ENCODE data around the gene DDX5. TPM values are rescaled to one million over a fixed set of nuclear protein-coding genes. Genes with fewer than 3 reads are reported as not detected.

Gene DDX5
- total and polyA plus RNA-seq, 2 of the 4 experiments (the other 2 are of a cell fraction) = 253 to 781 TPM

DNA sequence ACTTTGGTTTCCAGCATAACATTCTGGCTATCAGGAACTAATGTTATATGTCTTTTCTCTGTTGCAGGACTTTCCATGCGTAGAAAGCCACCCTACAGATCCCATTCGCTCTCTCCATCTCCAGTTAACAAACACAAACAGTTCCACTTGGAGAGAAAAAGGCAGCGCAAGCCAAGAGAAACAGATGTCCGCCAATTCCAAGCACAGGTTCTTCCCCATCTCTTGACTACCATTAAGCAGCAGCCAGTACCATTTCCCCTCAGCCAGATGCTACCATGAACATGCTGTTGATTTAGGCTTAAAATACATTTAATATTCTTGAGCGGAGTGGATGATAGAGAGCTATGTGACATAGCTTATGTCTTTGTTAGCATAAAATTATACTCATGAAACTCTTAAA lies 23.1 kb upstream of the DDX5 start:
- ChIA-PET POLR2A (ENCODE audit: unreplicated experiment) (no interaction called here), CTCF (no interaction called here)
- H3K27ac ChIP-seq (ENCODE audit: insufficient read depth, low read length) = no peak overlapping the region
- DNase-seq (no peak), ATAC-seq (ENCODE audit: low read depth) (no peak)
- H3K4me3 ChIP-seq (ENCODE audit: insufficient read depth, low read depth, low read length) = no peak overlapping the region
- TF ChIP-seq RAD21 (IDR thresholded peaks at IDR 0.05; ENCODE audit: low read length) = no peak
- TF ChIP-seq, protein P1, sequence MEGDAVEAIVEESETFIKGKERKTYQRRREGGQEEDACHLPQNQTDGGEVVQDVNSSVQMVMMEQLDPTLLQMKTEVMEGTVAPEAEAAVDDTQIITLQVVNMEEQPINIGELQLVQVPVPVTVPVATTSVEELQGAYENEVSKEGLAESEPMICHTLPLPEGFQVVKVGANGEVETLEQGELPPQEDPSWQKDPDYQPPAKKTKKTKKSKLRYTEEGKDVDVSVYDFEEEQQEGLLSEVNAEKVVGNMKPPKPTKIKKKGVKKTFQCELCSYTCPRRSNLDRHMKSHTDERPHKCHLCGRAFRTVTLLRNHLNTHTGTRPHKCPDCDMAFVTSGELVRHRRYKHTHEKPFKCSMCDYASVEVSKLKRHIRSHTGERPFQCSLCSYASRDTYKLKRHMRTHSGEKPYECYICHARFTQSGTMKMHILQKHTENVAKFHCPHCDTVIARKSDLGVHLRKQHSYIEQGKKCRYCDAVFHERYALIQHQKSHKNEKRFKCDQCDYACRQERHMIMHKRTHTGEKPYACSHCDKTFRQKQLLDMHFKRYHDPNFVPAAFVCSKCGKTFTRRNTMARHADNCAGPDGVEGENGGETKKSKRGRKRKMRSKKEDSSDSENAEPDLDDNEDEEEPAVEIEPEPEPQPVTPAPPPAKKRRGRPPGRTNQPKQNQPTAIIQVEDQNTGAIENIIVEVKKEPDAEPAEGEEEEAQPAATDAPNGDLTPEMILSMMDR (conservative IDR thresholded peaks at IDR 0.05; ENCODE audit: low read depth, low read length) = no peak
- no peak for TF ChIP-seq FOS (IDR thresholded peaks at IDR 0.05; ENCODE audit: low read depth, low read length)
- no peak for TF ChIP-seq MAFK (IDR thresholded peaks at IDR 0.05; ENCODE audit: low read depth, low read length)
- TF ChIP-seq RFX5 (IDR thresholded peaks at IDR 0.05; ENCODE audit: low read depth, low read length) = no peak
- no peak for TF ChIP-seq NFE2L2 (IDR thresholded peaks at IDR 0.05; ENCODE audit: low read depth, low read length)
- H3K27me3 ChIP-seq (ENCODE audit: control insufficient read depth, insufficient read depth, low read length) = no peaks in the 10 kb centered on the region
- peaks cover 32% of the 10 kb centered on the region for H4K20me1 ChIP-seq (ENCODE audit: insufficient read depth, low read length)
- no peak overlapping the region for H3K14ac ChIP-seq (replicated peaks; ENCODE audit: low read depth, low read length)
- no peak overlapping the region for H2BK15ac ChIP-seq (ENCODE audit: low read depth, low read length)
- BruUV-seq (replicated peaks) = no TSS peak
- no peaks in the 10 kb centered on the region for H3K4me1 ChIP-seq (ENCODE audit: control insufficient read depth, insufficient read depth, low read length)
- dilution Hi-C loops (cut with HindIII; ENCODE audit: low sequenced_read_pairs, unreplicated experiment) = no loop called here
- no peak overlapping the region for H2BK5ac ChIP-seq (ENCODE audit: low read depth, low read length, poor library complexity, severe bottlenecking)
- no peak overlapping the region for H3K23ac ChIP-seq (ENCODE audit: low read depth, low read length)
- no peak overlapping the region for H2AK9ac ChIP-seq (replicated peaks; ENCODE audit: low read depth, low read length, poor library complexity)
- no peak overlapping the region for H3K18ac ChIP-seq (ENCODE audit: low read depth, low read length)
- no peak overlapping the region for H2BK20ac ChIP-seq (ENCODE audit: low read depth, low read length)
- peaks cover 40% of the 10 kb centered on the region for H3K36me3 ChIP-seq (ENCODE audit: control insufficient read depth, insufficient read depth, low read length)
- no peak overlapping the region for H3K9ac ChIP-seq (ENCODE audit: low read depth, low read length)
- no peak overlapping the region for H2AK5ac ChIP-seq (ENCODE audit: low read depth, low read length)
- no peak overlapping the region for H3K4me2 ChIP-seq (ENCODE audit: low read depth, low read length)
- no peak overlapping the region for H3K4ac ChIP-seq (ENCODE audit: low read depth, low read length)
- H2AFZ ChIP-seq (replicated peaks; ENCODE audit: low read length, poor library complexity) = no peak overlapping the region
- 100% methylated on average over 2 of the region's 5 CpGs; no CpG with 5 or more reads in 1 of the 2 experiments for WGBS, 2 experiments (ENCODE audit: extremely low coverage in 2 of 2, insufficient read length in 1 of 2)
- intact Hi-C loops (cut with micrococcal nuclease) = no loop called here
- in situ Hi-C loops (cut with MboI; ENCODE audit: low sequenced_read_pairs) = no loop called here
- no peaks in the 10 kb centered on the region for H3K9me3 ChIP-seq (ENCODE audit: control insufficient read depth, insufficient read depth, low read length)
- peaks cover 0 to 19% of the 10 kb centered on the region in 2 experiments; a peak in 2 of 4 replicates for H3K79me1 ChIP-seq (ENCODE audit: low read depth in 1 of 2, low read length in 2 of 2)
- H3K56ac ChIP-seq (ENCODE audit: extremely low read depth, insufficient read depth, low read length) = no peak overlapping the region
- no peak overlapping the region for H4K91ac ChIP-seq (ENCODE audit: insufficient read depth, low read depth, low read length)
- peaks cover 9% of the 10 kb centered on the region; the same call in 1 of the 2 replicates for H3K9me1 ChIP-seq (ENCODE audit: insufficient read depth, low read length)
- no peak overlapping the region for H4K8ac ChIP-seq (ENCODE audit: low read depth in 2 of 2, low read length in 2 of 2)
- no peak overlapping the region for H4K5ac ChIP-seq (ENCODE audit: low read depth, low read length)
- no peak overlapping the region for H2BK120ac ChIP-seq (ENCODE audit: low read depth, low read length)

Measured in IMR-90 (cell line).